ENCODE results near the gene GALNT10.

Gene GALNT10

DNA sequence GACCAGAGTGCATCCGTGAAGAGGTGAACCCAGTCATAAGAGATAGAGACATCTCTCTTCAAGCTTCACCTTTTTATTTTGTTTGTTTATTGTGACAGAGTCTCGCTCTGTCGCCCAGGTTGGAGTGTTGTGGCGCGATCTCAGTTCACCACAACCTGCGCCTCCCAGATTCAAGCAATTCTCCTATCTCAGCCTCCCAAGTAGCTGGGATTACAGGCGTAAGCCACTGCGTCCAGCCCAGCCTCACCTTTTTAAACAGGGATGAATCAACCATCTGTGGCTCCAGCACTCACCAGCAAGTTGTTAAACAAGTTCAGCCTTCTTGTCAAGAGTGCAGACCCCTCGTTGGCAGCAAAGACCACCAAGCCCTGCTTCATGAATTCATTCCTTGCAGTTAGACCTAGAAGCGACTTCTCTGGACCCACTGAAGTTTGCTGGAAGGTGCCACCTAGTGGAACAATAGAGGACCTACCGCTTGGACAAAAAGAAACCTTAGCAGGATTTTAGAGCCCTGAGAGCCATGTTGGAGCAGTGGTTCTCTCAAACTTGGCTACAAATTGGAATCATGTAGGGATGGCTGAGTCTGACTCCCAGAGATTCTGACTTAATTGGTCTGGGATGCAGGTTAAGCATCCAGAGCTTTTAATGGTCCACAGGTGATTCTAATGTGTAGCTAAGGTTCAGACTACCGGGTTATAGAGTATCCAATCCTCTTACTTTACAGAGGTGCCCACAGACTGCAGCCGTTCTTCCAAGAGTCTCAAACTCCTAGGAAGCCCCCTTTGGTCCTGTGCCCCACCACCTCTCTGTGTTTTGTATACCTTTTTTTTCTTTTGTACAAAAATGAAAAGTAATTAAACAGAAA, 10.5 kb upstream of the GALNT10 start:
- no peak for DNase-seq (ENCODE audit: low read depth)

DNA sequence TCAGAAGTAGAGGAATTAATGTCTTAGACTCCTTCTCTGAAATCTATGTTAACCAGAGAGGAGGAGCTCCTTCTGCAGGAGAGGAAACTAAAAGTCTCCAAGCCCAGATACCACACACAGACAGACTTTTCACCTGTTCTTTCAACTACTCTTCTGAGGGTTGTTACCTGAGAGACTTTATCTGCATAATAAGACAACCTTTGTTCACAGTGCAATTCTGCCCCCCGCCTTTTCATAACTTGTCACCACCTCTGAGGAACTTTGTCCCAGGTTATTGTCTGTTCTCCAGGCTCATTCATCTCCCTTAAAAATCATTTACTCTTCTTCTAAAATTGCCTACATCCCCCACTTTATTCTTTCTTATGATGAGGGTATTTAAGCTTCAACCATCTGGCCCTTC, 9.4 kb upstream of the GALNT10 start:
- DNase-seq (ENCODE audit: low read depth) = no peak

DNA sequence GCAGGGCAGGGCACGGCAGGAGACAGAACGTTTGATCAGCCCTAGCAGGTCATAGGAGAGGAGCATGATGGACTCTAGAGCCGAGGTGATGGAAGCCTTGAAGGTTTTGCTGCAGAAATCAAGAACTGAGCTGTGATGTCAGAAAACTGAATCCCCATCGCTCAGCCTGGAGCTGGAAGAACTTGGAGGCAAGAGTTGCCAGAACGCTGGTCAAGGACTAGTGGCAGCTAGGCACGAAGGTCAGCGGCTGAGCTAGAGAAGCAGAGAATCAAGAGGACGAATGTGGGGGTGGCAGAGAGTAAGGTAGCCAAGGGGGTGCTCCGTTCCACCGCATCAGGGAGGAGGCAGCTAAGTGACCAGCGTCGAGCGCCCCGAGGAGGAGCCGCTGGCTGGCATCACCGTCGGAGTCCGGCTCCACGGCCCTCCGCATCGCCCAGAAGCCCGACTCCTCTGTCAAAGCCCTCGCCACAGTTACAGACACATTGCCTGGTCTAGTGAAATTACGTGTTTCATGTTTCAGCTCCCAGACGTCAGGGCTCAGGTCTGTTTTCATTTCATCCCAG, 1.2 kb upstream of the GALNT10 start:
- DNase-seq (ENCODE audit: low read depth) = no peak

DNA sequence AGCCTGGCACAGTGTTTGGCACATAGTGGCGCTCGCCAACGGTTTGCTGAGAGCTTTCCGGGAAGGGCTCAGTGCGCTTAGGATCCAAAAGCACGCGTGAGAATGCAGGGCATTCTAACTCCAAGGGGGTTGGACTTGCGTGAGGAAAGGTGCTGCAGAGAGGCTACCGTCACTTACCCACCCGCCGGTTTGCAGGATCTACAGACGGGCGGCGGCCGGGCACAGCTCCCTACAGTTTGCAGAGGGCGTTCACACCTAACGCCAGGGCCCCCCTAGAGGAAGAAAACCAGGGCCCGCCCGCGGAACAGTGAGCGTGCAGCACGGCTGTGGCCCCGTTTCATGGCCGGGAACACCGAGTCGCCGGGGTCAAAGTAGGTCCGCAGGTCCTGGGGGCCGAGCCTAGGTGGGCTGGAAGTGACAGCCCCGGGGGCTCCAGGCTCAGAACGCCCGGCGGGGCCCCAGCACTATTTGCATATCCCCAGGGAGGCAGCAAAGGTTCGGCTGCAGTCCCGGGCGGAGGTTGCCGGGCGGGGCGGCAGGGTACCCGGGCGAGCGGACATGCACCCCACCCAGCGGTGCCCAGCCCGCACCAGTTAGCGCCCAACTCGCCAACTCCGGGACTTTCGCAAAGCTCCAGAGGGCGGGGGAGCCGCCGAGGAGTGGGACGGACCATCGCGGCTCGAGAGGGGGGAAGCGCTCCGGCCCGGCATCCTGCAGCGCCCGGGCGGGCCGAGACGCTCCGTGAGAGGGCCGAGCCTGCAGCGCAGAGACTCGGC, 526 bp upstream of the GALNT10 start:
- DNase-seq (ENCODE audit: low read depth) = peak; percentile 66

DNA sequence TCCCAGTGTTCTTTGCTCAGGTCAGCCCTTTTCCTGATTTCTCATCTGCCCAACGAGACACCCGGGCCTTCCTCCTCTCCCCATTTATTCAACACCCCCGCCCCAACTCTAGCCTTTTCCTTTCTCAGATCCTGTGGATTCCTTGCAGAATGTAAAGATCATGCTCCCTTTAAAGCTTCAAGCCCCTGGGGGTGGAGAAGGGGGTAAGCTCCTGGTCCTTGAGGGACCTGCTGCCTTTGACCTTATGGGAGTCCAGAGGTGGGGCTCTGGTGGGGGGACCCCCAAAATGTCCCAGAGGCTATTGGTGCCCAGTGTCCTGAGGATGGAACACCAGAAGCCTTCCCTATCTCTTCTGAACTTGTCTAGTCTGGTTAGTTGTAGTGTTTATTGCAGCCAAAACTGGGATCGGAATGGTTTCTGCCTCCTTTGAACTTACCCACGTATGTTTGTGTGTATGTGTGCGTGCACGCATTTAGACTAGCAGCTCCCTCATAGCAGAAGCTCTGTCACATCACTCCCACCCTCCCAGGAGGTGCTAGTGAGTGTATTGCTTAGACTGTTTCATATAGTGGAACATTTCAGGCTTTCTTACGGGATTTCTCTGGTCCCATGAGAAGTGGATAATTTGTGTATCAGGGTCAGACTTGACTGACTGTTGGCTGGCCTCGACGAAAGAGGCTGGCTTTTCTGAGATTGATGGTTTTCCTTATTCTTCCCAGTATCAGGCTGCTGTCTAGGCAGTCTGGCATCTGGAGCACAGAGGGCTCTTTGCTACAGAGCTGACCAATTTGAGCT, 1.1 kb downstream of the GALNT10 start:
- DNase-seq (ENCODE audit: low read depth) = no peak

DNA sequence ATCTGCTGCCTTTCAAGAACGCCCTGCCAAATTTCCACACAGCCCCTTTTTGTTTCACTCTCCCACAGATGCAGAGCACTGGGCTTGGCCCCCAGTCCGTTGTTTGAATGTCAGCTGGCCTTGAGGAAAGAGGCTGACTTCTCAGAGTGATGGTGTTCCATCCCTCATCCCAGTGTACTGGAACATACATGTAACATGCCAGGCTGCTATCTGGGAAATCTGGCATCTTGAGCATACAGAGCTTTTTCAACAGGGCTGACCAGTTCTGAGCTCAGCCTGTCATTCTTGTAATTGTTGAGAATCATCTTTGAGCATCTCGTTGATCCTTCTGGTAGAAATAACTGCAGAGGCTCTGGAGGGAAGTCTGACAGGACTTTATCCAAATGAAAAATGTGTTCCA, 2.8 kb downstream of the GALNT10 start:
- no peak for DNase-seq (ENCODE audit: low read depth)

DNA sequence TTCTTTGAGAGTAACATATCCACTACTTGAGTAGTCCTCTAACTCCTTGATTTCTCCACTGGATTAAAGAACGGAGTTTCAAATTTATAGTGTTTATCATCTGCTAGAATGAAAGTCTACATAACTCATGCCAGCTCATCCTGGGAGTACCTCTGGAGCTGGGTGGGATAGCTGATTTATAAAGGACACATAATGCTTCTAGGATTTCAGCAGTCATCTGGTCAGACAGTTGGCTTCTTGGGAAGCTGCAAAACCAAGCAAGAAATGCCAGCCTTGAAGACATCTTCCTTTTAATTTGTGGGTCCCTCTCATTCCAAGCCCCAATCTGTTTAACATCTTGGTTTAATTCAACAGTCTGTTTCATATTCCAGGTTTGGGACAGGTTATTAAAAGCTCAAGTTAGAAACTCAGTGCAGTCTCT, 3.2 kb downstream of the GALNT10 start:
- no peak for DNase-seq (ENCODE audit: low read depth)

DNA sequence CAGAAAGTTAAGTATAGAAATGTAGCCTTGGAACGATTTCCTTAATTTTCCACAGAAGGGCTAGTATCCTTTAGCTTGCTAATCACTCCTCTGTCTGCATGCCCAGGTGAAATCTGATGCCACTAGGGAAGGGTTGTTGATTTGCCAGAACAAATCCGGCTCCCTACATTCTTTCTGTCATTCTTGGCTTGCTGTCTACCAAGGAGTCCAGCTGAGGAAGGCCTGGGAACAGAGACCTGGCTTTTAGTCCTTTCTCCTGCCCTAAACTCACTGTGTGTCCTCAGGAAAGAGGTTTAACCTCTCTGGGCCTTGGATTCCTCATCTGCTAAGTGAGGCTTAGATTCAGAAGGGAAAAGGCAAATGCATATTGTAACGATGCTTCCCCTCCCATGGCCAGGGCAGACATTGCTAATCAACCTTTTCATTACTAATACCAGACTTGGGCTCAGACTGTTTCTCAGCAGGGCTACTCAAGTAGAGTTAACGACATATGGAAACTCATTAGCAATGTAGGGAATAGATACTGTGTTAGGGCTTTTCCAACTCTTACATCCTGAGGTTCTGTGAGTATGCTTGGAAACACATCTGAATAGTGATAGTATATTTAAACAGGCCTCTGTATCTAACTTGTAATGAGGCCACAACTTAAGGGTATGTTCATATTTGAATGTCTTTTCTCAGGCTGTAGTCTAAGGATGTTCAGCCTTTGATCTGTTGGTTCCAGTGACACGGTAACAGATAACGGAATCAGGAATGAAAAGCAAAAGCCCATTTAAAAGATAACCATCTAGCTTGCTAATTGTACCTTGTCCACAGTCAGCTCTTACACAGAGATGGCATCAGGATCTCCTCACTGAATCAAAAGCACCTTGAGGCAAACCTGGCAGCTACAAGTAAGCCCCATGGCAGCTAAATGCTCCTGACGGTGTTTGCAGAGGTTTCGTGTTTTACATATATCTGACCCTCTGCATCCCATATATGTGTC, 4.1 kb downstream of the GALNT10 start:
- no peak for DNase-seq (ENCODE audit: low read depth)

DNA sequence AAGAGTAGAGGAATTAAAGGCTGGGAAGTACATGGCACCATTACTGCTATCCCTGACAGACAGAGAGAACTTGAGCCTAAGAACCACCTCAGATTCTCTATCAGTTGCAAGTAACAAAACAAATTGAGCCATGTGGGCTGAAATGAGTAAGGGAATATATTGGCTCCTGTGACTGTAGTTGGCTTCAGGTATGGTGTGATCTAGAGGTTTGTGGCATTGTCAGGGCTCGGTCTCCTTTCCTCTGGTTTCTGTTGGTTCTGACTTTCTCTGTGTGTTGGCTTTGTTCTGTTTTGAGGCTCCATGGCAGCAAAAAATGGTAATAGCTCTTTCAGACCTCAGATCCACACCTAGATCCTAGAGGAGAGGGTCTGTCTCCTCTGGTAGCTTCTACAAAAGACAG, 5.7 kb downstream of the GALNT10 start:
- no peak for DNase-seq (ENCODE audit: low read depth)

DNA sequence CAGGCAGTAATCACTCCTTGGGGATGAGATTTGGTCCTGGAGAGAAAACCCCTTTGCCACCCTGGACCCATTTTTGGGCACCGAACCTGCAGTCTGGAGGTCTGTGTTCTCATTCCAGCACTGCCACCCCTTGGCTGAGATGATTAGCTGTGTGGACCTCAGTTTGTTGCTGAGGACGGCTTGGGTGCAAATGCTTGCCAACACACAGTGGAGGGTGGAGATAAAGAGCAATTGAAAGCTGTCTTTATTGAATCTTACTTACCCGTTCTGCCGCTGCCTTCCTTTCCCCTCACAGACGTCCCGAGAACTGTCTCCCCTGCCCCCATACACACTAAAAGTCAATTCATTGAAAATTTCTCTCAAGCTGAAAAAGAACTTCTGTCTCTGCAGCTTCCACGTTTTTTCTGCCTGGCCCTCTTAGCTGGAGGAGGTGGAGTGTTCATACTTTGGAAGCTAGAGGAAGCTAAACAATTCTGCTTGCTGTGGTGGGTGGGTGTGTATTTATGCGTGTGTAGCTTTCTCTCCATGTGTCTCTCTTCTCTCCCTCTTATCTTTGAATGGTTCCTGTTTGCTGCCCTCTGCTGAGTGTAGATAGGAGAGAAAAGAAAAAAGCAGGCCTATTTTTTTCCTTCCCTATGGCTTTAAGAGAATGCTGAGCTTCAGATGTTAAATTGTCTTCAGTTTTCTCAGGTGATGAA, 6.6 kb downstream of the GALNT10 start:
- DNase-seq (ENCODE audit: low read depth) = no peak

DNA sequence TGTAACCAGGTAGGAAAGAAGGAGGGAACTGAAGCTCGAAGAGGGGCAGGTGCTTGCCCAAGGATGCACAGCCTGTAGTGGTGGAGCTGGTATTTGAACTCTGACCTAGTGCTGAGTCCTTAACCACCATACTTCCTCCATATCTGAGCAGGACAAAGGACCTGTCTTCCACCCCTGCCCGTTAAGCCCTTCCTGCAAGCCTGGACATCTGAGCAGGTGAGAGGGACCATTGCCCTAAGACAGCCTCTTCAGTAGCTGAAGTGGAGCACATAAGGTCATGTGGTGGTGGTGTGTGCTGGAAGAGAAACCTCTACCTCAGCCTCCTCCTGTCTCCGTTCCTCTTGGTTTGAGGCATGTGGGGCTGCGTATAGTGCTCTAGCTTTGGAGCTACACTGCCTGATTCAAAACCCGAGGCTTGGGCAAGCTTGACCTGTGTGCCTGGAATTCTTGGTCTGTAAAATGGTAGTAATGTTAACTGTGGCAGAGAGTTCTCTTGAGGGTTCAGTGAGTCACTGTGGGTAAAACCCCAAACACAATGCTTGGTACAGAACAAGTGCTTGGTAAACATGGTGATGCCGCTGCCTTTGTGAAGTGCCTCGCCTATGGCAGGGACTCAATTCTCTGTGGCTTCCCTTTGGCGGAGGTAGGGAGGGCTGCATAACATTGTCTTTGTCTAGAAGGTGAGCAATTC, 7.4 kb downstream of the GALNT10 start:
- peak; percentile 51 for DNase-seq (ENCODE audit: low read depth)

DNA sequence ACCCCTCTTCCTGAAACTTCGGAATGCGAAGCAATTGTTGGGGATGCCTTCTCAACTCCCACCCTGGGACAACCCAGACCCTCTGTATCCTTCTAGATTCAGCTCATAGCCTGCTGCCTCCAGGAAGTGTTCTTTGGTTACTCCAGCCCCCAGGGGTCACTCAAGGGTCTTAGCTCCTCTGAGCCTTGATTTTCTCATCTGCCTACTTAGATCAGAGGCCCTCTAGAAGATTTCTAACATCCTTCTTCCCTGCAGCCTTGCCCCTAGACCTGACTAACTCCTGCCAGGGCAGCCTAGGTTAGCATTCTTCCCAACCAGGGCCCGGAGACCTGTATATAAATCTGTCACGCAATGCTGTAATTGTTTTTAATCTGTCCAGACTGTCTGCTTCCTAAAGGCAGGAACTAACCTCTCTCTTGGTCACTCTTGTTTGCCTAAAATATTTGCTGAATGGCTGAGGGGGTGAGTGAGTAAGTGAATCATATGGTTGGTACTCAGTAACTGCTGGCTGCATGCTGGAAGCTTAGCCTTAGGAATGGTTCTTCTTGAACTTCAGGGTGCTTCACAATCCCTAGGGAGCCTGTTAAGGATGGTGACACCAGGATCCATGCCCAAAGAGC, 8.2 kb downstream of the GALNT10 start:
- DNase-seq (ENCODE audit: low read depth) = no peak

DNA sequence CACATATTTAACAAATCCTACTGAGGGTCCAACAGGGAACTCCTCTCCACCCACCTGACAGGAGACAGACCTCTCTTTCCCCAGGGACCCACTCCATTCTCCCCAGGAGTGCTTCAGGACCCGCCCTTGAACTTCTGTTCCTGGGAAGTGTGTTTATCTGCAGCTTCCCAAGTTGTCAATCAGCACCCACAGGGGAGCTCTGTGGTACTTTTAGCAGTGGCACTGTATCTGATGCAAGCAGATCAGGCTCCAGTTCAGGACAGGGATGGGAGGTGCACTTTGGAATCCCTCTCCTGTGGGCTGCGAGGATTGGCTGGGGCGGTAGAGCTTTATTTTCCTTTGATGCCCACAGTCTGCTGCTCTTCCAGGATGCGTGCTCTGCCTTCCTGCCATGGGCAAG, 8.7 kb downstream of the GALNT10 start:
- DNase-seq (ENCODE audit: low read depth) = no peak

DNA sequence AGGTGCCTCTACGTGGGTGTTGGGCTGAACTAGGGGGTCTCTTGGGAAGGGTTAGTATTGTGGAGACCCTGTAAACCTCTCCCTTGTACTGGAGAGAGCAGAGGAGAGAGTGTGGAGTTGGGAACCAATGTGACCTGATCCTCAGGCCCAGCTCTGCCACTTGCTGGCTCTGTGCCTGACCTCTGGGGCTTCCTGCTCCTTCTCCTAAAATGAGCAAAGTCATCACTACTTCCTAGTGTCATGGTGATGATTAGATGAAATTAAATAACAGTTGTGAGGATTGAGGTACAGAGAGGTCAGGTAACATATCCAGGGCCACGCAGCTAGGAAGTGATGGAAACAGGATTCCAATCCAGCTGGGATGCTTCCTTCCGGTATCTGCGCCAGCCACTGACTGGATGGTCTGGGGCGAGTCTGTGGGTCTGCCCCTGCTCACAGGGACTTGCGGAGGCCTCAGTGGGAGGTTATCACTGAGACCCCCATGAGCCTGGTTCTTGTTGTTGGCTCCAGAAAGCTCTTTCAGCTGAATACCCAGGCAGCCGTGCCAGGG, 9.2 kb downstream of the GALNT10 start:
- no peak for DNase-seq (ENCODE audit: low read depth)

DNA sequence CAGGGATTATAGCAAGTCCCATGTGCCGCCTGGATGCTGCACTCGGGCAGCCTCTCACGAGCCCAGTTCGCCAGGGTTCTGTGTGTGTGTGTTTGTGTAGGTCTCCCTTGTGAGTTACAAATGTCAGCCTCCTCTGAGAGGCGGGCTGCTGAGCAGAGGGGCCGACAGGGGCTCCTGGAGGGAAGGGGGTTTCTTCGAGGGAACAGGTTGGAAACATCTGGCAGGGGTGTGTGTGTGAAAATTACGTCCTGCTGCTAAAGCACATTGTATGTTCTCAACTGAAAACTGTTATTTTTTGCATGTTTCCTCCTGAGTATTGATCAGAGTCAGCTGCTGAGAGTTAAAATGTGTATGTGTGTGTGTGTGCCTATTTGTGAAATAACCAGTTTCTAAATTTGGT, 9.7 kb downstream of the GALNT10 start:
- no peak for DNase-seq (ENCODE audit: low read depth)

DNA sequence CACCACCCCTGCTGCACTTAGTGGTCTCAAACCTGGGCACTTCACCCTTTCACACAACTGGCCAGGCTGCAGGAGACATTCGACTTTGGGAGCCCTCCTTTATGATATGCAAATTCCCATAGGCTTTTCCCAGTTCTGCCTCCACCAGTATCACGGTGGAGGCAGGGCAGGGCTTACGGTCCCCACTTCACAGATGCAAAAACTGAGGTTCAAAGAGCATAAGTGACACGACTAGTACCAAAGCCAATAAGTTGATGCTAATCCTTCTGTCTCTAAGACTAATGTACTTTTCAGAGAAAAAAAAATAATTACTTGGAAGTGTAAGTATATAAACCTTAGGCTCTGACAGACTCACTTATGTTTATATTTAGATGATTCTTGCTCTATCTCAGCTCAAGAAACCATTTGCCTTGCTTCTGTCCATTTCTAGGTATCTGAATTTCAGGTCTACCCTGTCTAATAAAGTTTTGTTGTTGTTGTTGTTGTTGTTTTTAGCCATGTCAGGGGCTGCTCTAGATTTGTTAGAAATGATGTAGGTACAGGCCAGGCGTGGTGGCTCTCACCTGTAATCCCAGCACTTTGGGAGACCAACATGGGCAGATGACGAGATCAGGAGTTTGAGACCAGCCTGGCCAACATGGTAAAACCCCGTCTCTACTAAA, 10.7 kb downstream of the GALNT10 start:
- no peak for DNase-seq (ENCODE audit: low read depth)

DNA sequence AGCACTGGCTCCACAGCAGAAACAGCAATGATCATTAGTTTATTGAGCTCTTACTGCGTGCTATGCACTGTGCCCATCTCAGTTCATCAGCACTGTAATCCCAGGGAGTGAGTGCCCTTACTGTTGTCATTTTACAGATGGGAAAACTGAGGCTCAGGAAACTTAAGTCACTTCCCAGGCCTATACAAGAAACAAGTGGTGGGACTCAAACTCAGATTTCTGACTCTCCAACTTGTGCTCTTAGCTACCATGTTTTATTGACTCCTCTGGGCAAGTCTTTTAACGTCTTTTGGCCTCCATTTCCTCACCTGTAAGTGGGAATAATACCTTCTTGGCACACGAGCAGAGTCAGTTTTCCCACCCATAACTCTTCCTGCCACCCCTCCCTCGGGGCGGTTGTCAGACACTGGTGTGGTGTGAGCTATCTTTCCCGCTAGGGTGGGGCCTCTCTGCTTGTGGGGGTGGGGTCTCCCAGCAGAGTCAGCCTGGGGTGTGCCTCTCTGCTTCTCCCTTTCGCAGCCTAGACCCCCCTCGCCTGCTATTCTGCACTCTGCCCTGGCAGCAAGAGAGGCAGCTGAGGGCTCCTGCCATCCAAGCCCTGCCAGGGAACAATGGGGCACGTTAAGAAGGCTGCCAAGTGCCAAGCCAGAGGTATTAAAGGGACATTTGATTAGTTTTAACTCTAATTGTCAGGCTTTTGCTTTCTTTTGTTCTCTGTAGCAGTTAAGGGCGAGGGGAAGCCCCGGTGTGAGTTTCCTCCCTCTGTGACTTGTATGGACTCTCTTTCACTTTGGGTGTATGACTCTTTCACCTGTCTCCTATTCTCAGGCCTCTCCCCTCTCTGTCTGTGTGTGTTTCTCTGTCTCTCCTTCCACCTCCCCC, 12.1 kb downstream of the GALNT10 start:
- no peak for DNase-seq (ENCODE audit: low read depth)

All from stimulated activated CD8-positive, alpha-beta memory T cell treated with anti-CD3 and anti-CD28 coated beads, Interleukin-12 subunit alpha, Interleukin-12 subunit beta, amount 100 ng/mL, for 1 hour (primary cell).